ENCODE data around the gene XPO6.

- TF ChIP-seq CTCF (IDR thresholded peaks at IDR 0.05): no peak
- no peak for TF ChIP-seq POLR2A (IDR thresholded peaks at IDR 0.05)
These were observed 151.8 kb downstream of the XPO6 start for GRCh38 chr16:28059841-28060575.
